Fibroblast of mammary gland (primary cell): Measurements from ENCODE around the gene PRIMA1.

ENCODE experiments used
- DNase-seq: peaks from one replicate; pipeline ENCODE4 v3.0.0-alpha.2; 2010; ENCODE audit warnings: low read depth
- H3K4me3 ChIP-seq: 2 replicates; pipeline ENCODE4 v1.5.1; 2011; ENCODE audit warnings: low read depth, mild to moderate bottlenecking, low read length, moderate library complexity; ENCODE audit not compliant: control insufficient read depth
- CTCF ChIP-seq: conservative IDR thresholded peaks from 2 replicates; pipeline ENCODE4 v1.5.1; 2011; ENCODE audit warnings: low read depth, low read length, inconsistent platforms; ENCODE audit not compliant: control insufficient read depth, insufficient read depth

The PRIMA1 gene

GRCh38 chr14:93757206-93757605, 31.1 kb downstream of the PRIMA1 start:
- no peak for DNase-seq
- TF ChIP-seq CTCF: no peak
- no peak overlapping the region for H3K4me3 ChIP-seq

GRCh38 chr14:93753647-93754046, 34.6 kb downstream of the PRIMA1 start:
- H3K4me3 ChIP-seq: no peak overlapping the region
- no peak for TF ChIP-seq CTCF
- no peak for DNase-seq

GRCh38 chr14:93752980-93753561, 35.2 kb downstream of the PRIMA1 start:
- TF ChIP-seq CTCF: no peak
- H3K4me3 ChIP-seq: no peak overlapping the region
- DNase-seq: no peak

DNA sequence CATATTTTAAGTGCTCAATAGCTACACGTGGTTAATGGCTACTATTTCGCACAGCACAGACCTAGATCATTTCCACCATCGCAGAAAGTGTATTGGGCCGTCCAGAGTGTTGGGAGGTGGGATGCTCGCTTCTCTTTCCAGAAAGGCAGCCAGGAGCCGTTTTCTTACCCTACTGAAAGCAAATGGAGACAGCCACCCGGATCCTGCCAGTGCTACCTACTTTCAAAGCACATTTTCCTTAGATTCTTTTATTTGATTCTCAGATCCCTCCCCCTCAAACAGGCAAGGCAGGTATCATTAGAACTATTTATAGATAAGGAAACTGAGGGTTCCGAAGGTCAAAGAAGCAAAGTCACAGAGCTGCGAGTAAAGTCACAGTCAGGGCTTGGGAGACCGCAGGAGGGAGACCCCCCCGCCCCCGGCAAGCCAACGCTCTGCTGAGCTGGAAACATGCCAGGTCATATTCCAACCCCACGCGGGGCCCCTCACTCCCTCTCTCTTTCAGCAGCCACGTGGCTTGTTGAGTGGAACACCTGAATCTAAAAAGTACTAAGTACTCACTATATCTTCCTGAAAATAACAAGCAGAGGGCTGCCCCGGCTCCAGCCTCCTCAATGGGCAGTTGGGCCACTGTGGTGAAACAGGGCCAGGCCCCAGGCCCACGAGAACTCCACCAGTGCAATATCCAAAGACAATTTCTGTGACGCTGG, 36.2 kb downstream of the PRIMA1 start:
- DNase-seq: no peak
- H3K4me3 ChIP-seq: no peak overlapping the region
- no peak for TF ChIP-seq CTCF

GRCh38 chr14:93749076-93749420, 39.2 kb downstream of the PRIMA1 start:
- no peak for TF ChIP-seq CTCF
- no peak overlapping the region for H3K4me3 ChIP-seq
- DNase-seq: no peak

- H3K4me3 ChIP-seq: no peak overlapping the region
- TF ChIP-seq CTCF: no peak
- no peak for DNase-seq
Measured at GRCh38 chr14:93748208-93749075, 39.8 kb downstream of the PRIMA1 start.
